SU-DHL-6 (cell line): ENCODE measurements around the gene SCN8A.
"Not testable (repeated sequence)": the region's sequence is repeated elsewhere in the genome, so short reads cannot be mapped to it uniquely, and the experiment has no call there.

Experiments used
- H2AFZ ChIP-seq: fragments of 200-600 bp; sonication (generic); 2 replicates; pipeline ENCODE4 v1.6.1; 2014; ENCODE audit warnings: low read depth, mild to moderate bottlenecking, moderate library complexity, mixed read lengths, antibody characterized with exemption, low read length; ENCODE audit not compliant: severe bottlenecking
- H3F3A ChIP-seq: fragments of 200-600 bp; shearing (Covaris generic); 2 replicates; pipeline ENCODE4 v1.6.0; 2016; ENCODE audit warnings: antibody characterized with exemption, mild to moderate bottlenecking; ENCODE audit not compliant: insufficient read depth
- H3K27ac ChIP-seq: fragments of 200-600 bp; sonication (generic); 2 replicates; pipeline ENCODE4 v1.5.1; 2016; ENCODE audit warnings: low read depth, mild to moderate bottlenecking, low read length, moderate library complexity, mixed read lengths
- H3K27me3 ChIP-seq: fragments of 200-600 bp; sonication (generic), shearing (Covaris generic); 2 replicates; pipeline ENCODE4 v1.6.0; 2014; ENCODE audit warnings: mild to moderate bottlenecking, low read length
- H3K36me3 ChIP-seq: fragments of 200-600 bp; sonication (generic); 2 replicates; pipeline ENCODE4 v1.6.1; 2014; ENCODE audit warnings: mild to moderate bottlenecking, low read length, mixed read lengths
- H3K4me2 ChIP-seq: fragments of 300-600, 200-600 bp; shearing (Covaris generic), sonication (generic); 2 replicates; pipeline ENCODE4 v1.6.0; 2014; ENCODE audit warnings: low read length, low read depth, mild to moderate bottlenecking; ENCODE audit not compliant: poor library complexity, severe bottlenecking
- H3K4me3 ChIP-seq: fragments of 200-600 bp; sonication (generic); 2 replicates; pipeline ENCODE4 v1.5.1; 2014; ENCODE audit warnings: antibody characterized with exemption, low read length, mild to moderate bottlenecking, mixed read lengths; ENCODE audit not compliant: insufficient read depth, poor library complexity, severe bottlenecking
- H3K79me2 ChIP-seq: fragments of 200-600 bp; sonication (generic); 2 replicates; pipeline ENCODE4 v1.6.1; 2014; ENCODE audit warnings: mild to moderate bottlenecking, low read length, moderate library complexity; ENCODE audit not compliant: insufficient read depth
- H3K9ac ChIP-seq: fragments of 200-600 bp; sonication (generic); 2 replicates; pipeline ENCODE4 v1.7.0; 2014; ENCODE audit warnings: mild to moderate bottlenecking, low read length
- H3K9me2 ChIP-seq: fragments of 200-600 bp; sonication (generic); replicated peaks from 2 replicates; pipeline ENCODE4 v1.6.1; 2014; ENCODE audit warnings: low read length; ENCODE audit not compliant: insufficient read depth
- H3K9me3 ChIP-seq: fragments of 200-600 bp; sonication (generic); 2 replicates; pipeline ENCODE4 v1.6.1; 2014; ENCODE audit warnings: low read length, mixed read lengths; ENCODE audit not compliant: insufficient read depth
- H4K20me1 ChIP-seq: fragments of 200-600 bp; sonication (generic); 2 replicates; pipeline ENCODE4 v1.6.1; 2014; ENCODE audit warnings: low read depth, mild to moderate bottlenecking, antibody characterized with exemption, low read length, moderate library complexity, mixed read lengths
- EZH2phosphoT487 ChIP-seq: fragments of 200-600 bp; sonication (generic), shearing (Covaris generic); conservative IDR thresholded peaks from 2 replicates; pipeline ENCODE4 v1.6.1; 2018; ENCODE audit warnings: mild to moderate bottlenecking, antibody characterized with exemption, low read length, moderate library complexity, mixed read lengths
- TF ChIP-seq, protein P1 (sequence below): fragments of 200-600 bp; sonication (generic); IDR thresholded peaks from one replicate; pipeline ENCODE4 v1.5.1; 2017; ENCODE audit warnings: antibody characterized with exemption, mild to moderate bottlenecking, low read length, moderate library complexity; ENCODE audit not compliant: insufficient read depth, poor library complexity, severe bottlenecking

Gene SCN8A

GRCh38 chr12:51600721-51601120 is 9.7 kb downstream of the SCN8A start:
- H3K9me2 ChIP-seq = no peaks in the 10 kb centered on the region
- TF ChIP-seq EZH2phosphoT487 = no peak
- TF ChIP-seq, protein P1, sequence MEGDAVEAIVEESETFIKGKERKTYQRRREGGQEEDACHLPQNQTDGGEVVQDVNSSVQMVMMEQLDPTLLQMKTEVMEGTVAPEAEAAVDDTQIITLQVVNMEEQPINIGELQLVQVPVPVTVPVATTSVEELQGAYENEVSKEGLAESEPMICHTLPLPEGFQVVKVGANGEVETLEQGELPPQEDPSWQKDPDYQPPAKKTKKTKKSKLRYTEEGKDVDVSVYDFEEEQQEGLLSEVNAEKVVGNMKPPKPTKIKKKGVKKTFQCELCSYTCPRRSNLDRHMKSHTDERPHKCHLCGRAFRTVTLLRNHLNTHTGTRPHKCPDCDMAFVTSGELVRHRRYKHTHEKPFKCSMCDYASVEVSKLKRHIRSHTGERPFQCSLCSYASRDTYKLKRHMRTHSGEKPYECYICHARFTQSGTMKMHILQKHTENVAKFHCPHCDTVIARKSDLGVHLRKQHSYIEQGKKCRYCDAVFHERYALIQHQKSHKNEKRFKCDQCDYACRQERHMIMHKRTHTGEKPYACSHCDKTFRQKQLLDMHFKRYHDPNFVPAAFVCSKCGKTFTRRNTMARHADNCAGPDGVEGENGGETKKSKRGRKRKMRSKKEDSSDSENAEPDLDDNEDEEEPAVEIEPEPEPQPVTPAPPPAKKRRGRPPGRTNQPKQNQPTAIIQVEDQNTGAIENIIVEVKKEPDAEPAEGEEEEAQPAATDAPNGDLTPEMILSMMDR = no peak
- H2AFZ ChIP-seq = no peak overlapping the region
- H3K79me2 ChIP-seq = no peaks in the 10 kb centered on the region
- no peaks in the 10 kb centered on the region for H3K9me3 ChIP-seq
- no peaks in the 10 kb centered on the region for H3K27me3 ChIP-seq
- H3K27ac ChIP-seq = no peak overlapping the region
- H3K4me3 ChIP-seq = no peak overlapping the region
- H3K4me2 ChIP-seq = no peak overlapping the region
- H3F3A ChIP-seq = no peaks in the 10 kb centered on the region
- no peaks in the 10 kb centered on the region for H4K20me1 ChIP-seq
- H3K9ac ChIP-seq = no peak overlapping the region
- no peaks in the 10 kb centered on the region for H3K36me3 ChIP-seq

DNA sequence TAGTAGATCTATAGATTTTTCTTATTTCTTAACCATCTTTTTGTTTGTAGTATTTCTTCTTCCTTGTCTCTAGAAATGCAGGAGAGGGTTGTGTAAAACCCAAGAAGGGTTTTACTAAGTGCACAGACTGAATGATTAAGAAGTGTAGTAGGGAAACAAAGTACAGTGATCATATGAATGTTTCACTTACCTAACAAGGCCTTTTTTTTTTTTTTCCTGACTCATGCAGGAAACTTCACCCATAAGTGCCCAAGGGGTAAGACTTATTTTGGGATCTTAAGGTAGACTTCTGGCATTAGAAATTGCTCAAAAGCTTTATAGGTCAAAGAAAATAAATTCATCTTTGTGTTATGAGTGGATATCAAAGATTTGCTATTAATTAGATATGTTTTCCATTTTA is 10.2 kb downstream of the SCN8A start:
- no peaks in the 10 kb centered on the region for H3K9me3 ChIP-seq
- H3K9ac ChIP-seq = no peak overlapping the region
- H3K79me2 ChIP-seq = no peaks in the 10 kb centered on the region
- no peaks in the 10 kb centered on the region for H3K27me3 ChIP-seq
- no peaks in the 10 kb centered on the region for H3K9me2 ChIP-seq
- H3K36me3 ChIP-seq = no peaks in the 10 kb centered on the region
- H3F3A ChIP-seq = no peaks in the 10 kb centered on the region
- H2AFZ ChIP-seq = no peak overlapping the region
- no peak overlapping the region for H3K4me2 ChIP-seq
- TF ChIP-seq, protein P1 = no peak
- no peak for TF ChIP-seq EZH2phosphoT487
- no peak overlapping the region for H3K4me3 ChIP-seq
- H3K27ac ChIP-seq = no peak overlapping the region
- H4K20me1 ChIP-seq = no peaks in the 10 kb centered on the region

GRCh38 chr12:51605896-51606295 is 14.9 kb downstream of the SCN8A start:
- not testable (repeated sequence) for H3K27ac ChIP-seq, H3K36me3 ChIP-seq, H3F3A ChIP-seq, H3K4me2 ChIP-seq, H3K9ac ChIP-seq, H4K20me1 ChIP-seq, H2AFZ ChIP-seq, H3K79me2 ChIP-seq, H3K9me3 ChIP-seq, H3K27me3 ChIP-seq, H3K4me3 ChIP-seq, H3K9me2 ChIP-seq

DNA sequence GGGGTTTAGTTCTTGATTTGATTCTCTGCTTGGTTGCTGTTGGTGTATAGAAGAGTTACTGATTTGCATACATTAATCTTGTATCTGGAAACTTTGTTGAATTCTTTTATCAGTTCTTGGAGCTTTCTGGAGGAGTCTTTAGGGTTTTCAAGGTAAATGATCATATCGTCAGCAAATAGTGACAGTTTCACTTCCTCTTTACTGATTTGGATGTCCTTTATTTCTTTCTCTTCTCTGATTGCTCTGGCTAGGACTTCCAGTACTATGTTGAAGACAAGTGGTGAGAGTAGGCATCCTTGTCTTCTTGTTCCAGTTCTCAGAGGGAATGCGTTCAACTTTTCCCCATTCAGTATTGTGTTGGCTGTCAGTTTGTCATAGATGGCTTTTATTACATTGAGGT is 16.2 kb downstream of the SCN8A start:
- H3K4me3 ChIP-seq, H4K20me1 ChIP-seq, H3K79me2 ChIP-seq, H3K9me3 ChIP-seq, H3K27ac ChIP-seq, H2AFZ ChIP-seq, H3F3A ChIP-seq, H3K36me3 ChIP-seq, H3K27me3 ChIP-seq, H3K4me2 ChIP-seq, H3K9ac ChIP-seq, H3K9me2 ChIP-seq: not testable (repeated sequence)
